ENCODE measurements around the gene GNE.

DNA sequence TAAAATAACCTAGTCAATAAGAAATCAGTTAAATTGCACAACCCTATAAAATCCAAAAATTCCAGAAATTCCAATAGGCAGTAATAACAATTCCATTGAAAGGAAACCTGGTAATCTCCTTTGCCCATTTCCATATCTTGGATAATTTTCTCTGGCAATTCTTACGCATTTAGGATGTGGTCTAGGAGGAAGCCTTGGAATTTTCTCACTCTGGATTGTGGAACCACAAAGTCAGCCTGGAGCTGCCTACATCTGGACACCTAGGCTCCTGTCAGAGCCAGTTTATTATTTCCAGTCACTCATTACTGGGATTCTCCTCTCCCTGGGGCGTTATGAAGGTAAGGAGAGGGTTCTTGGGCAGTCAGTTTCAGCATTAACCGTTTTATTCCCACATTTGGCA is 40.3 kb upstream of the GNE start:
- no peak for TF ChIP-seq POLR2AphosphoS5 (IDR thresholded peaks at IDR 0.05)
- no peak for TF ChIP-seq CTCF (IDR thresholded peaks at IDR 0.05)
- no peak for TF ChIP-seq POLR2A (IDR thresholded peaks at IDR 0.05)

Data from suprapubic skin (tissue), 4 donors.